GM21447 (cell line): ENCODE measurements around the gene CHAC1.
"Not testable (repeated sequence)": the region's sequence is repeated elsewhere in the genome, so short reads cannot be mapped to it uniquely, and the experiment has no call there.

Experiments used
- ATAC-seq: cut with Tn5 transposase; IDR thresholded peaks from one replicate; pipeline ENCODE4 v1.9.1; 2021; ENCODE audit not compliant: unreplicated experiment

CHAC1 gene

DNA sequence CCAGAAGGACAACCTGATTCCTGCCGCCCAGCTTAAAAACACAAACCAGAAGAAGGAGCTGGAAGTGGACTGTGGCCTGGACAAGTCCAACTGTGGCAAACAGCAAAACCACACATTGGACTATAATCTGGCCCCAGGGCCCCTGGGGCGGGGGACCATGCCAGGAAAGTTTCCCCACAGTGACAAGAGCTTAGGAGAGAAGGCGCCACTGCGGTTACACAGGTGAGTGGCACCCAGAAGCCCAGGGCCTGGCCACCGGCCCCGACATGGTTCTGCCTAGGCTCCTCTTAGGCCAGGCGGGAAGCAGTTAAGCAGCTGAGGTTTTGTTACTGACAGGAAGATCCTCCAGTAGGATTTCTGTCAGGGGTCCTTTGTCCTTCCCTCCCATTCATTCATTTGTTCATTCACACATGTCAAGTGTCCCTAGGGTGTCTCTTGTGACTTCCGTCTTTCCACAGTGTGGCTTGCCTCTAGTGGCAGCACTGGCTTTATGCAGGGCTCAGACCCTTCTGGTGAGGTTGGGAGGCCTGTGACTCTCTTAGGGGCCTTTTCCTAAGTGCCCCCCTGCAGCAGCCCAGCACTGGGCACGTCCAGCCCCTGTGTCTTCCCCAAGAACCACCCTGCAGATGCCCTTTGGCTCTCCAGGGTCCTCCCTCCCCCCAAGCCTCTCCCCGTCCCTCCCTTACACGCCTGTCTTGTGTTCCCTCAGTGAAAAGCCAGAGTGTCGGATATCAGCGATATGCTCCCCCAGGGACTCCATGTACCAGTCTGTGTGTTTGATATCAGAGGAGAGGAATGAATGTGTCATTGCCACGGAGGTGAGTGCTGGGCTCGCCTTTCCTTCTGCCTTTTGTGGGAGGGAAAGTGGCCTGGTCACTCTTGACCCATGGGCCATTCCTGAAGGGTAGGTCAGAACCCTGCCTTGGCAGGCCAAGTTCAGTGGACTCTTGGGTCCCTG is 16.3 kb upstream of the CHAC1 start:
- ATAC-seq, result no peak

DNA sequence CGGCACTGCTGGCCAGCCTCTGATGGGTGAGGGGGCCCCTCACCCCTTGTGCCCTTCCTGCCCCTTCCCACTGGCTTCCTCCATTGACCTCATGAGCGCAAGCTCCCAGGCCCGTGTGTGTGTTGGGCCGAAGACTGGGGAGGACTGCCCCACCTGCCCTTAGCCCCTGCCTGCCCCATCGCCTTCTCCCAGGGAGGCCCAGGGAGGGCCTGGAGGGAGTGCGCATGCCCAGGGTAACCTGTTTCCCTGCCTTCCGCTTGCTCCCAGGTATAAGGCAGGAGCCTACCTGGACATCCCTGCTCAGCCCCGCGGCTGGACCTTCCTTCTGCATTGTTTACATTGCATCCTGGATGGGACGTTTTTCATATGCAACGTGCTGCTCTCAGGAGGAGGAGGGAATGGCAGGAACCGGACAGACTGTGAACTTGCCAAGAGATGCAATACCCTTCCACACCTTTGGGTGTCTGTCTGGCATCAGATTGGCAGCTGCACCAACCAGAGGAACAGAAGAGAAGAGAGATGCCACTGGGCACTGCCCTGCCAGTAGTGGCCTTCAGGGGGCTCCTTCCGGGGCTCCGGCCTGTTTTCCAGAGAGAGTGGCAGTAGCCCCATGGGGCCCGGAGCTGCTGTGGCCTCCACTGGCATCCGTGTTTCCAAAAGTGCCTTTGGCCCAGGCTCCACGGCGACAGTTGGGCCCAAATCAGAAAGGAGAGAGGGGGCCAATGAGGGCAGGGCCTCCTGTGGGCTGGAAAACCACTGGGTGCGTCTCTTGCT is 15.3 kb upstream of the CHAC1 start:
- ATAC-seq, result no peak

DNA sequence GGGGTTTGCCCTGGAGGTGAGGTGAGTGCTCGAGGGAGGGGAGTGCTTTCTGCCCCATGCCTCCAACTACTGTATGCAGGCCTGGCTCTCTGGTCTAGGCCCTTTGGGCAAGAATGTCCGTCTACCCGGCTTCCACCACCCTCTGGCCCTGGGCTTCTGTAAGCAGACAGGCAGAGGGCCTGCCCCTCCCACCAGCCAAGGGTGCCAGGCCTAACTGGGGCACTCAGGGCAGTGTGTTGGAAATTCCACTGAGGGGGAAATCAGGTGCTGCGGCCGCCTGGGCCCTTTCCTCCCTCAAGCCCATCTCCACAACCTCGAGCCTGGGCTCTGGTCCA is 14.8 kb upstream of the CHAC1 start:
- no peak for ATAC-seq

DNA sequence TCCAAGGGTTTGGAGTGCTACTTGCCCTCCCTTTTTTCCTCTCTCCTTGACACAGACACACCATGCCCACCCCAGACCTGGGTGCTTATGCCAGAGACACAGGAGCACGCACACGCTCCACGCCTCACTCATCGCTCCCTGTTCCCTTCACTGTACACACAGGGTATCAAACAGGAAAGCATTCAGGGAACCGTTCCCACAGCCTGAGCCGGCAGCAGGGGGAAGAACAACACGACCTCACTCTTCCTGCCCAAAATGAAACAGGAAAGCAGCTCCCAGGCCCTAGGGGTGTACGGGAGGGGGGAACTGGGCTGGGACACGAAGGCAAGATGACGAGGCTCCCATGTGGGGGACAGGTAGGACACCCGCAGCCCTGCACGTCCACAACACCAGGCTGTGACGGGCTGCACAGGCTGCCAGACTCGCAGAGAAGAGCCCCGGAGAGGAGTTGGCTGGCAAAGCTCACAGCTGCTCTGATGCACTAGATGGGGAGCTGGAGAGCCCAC is 12.9 kb upstream of the CHAC1 start:
- ATAC-seq, result no peak

DNA sequence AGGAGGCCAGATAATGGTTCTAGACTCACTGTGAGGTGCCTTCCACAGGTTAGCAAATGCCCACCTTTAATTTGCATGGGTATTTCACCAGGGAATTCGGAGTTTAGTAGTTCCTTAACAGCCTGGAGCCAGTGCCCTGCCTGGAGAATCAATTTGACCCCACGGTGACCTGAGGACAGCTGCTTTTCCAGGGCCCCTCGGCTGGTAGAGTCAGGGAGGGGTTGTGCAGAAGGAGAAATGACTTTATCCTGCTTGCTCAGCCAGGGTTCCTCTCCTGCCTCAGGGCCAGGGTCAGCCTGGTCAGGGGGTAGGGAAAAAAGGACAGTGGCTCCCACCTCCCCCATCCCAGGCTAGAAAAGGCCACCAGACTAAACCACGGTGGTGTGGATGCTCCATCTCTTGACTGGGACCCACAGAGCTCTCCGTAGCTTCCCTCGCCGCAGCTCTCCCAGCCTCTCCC is 12.2 kb upstream of the CHAC1 start:
- no peak for ATAC-seq

DNA sequence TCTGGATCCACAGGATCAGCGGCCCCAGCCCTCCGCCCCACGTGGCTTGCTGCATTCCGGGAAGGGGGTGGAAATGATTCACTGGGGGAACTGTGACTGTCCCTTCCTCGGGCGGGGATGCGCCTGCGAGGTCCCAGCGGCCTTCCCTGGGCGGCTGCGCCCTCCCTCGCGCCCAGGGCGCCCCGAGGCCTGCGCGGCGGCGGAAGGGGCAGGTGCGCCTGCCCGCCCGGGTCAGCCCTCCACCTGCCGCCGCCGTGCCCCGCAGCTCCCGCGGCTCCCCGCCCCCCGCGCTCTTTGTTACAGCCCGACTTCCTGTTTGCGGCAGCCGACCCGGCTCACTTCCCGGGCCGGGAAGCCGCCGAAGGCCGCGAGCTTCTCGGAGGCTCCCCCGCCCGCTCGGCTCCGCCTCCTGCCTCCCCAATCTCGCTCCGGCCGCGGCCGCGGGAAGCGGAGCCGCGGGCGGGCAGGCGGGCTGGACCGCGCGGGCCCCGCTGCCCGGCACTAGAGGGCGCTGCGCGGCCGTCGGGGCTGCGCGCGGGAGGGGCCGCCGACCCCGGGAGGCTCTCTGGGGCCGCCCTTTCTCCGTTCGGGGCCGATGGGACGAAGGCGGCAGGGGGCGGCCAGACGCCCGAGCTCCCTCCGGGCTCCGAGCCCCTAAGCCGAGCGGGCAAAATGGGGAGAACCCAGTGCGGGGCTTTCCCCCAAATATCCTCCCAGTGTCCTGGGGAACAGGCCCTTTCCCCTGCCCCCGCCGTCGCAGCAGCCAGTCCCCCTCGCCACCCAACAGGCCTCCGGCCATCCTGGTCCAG is 11.5 kb upstream of the CHAC1 start:
- peak; percentile 52 for ATAC-seq

DNA sequence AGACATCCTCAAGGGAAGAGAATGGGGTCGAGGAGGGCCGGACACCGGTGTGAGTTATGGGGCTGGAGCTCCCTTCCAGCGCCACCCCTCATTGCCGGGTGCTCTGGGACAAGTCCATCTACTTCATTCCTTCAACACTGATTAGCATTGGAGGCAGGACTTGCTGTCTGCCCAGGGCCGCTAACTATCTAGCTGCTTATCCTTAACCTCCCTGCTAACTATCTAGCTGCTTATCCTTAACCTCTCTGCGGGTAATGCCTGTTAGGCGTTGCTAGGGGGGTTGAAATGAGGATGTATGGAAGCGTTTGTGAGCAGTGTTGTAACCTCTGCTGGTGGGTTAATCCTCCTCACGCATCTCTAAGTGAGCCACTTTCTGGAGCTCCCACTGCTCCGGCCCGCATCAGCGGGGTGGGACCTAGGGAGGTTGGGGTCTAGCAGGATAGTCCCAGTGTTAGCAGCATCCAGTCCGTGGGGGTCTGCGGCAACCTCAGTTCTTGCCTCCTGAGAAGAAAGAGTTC is 10.9 kb upstream of the CHAC1 start:
- ATAC-seq, result no peak

DNA sequence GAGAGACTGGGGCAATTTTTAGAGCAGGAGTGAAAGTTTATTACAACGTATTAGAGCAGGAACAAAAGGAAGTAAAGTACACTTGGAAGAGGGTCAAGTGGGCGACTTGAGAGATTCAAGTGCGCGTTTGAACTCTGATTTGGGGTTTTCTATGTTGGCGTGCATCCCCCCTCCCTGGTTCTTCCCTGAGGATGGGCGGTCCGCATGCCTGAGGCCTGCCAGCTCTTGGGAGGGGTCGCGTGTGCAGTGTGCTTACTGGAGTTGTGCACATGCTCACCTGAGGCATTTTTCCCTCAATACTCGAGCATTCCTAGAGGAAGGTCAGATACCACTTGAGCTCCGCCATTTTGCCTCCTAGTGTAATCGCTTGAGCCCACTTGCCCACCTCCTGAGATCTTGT is 10.4 kb upstream of the CHAC1 start:
- no peak for ATAC-seq

DNA sequence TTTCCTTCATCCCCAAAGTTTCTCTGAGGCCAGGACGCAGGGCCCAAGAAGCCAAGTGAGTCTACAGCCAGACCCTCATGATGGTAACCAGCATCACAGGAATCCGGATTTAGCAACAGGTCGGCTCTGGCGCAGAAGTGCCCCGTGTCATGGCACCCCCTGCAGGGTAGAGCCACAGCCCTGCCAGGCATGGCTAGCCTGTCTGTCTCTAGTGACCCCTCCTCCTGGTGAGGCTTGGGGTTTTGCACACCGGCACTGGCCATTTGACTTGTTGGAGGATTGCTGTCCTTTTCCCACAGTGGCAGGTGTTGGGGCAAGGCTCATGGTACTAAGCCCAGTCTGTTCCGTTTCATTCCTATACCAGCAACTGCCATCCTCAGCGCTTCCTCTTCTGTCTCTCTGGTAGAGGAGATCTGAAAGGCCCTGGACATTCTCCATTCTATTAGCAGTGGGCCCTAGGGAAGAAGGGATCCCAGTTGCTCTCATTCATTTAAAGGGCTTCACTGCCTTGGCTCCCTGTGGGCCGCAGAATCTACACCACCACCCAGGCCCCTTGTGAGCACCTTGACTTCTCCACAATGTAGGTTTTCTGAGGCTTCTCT is 9.4 kb upstream of the CHAC1 start:
- ATAC-seq, result no peak

DNA sequence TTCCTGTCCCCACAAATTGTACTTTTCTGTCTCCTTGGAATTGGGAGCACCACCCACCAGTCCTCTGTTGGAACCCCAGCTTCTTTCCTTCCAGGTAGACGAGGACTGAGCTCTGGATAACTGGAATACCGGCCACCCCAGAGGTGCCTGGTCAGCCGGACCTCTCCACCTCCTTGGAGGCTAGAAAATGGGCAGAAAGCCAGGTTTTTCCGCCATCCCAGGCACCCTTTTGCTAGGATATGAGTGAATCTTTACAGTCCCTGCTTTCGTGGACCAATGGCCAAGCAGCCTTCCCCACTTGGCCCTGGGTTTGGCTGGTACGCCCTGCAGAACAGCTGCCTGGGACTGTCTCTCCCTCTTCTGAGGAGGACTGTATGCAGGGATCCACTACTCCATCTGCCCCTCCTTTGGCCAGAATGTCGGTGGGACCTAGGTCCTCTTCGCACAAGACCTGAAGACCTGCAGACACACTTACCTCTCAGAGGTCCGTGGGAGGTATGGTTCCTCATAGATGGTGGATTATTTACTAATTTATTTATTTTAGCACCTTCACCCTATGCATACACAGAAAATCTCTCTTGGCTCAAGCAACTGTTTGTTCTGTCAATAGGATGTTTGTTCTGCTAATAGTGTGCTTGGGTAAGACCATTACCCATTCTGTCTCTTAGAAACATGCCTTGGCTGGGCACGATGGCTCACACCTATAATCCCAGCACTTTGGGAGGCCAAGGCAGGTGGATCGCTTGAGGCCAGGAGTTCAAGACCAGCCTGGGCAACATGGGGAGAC is 8.6 kb upstream of the CHAC1 start:
- no peak for ATAC-seq

DNA sequence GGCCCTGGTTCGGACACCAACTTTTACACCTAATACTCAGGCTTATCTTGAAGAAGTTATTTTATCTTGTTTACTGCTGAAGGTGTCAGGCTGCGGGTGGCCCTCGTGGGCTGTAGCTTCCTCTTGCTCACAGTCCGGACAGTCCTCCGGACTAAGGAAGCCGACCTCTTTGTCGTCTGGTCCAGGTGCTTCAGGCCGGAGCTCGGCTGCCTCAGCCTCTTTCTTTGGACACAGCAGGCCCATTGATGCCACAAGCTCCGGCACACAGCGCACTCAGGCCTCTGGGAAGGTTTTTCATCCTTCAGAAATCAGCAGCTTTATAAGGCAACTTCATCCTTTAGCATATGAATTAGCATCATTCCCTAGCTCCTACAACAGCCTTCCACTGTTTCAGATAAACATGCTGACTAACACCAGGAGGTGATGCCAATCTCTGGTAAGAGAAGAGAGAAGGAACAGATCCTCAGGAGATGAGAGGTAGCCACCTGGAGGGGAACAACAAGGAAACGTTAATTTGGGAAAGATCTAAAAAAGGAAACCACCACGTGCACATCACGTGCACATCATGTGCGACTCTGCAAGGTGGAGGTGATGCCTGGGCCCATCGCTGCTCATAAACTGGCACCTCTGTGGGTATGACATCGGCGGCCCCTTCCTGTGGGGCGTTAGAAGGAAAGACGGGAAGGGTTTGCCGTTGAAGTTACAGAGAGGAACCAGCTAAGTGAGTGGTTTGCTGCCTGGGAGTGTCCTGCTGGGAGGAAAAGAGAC is 4.4 kb upstream of the CHAC1 start:
- no peak for ATAC-seq

DNA sequence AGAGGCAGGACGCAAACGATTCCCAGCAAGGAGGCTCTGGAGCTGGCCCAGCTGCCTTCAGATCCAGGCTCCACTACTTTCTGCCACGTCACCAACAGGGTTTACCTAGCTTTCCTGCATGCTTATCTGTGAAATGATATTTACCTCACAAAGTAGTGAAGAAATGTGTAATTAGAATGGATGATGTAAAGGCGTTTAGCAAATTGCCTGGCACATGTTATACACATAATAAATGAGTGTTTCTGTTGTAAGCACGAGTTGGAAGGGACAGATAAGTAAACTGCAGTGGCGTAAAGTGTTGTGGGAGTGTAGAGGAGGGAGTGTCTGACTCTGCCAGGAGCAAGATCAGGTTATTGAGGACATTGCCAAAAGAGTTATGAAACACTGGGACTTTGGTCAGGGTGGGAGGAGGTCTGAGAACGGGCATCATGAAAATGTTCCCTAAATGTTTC is 3.5 kb upstream of the CHAC1 start:
- no peak for ATAC-seq

DNA sequence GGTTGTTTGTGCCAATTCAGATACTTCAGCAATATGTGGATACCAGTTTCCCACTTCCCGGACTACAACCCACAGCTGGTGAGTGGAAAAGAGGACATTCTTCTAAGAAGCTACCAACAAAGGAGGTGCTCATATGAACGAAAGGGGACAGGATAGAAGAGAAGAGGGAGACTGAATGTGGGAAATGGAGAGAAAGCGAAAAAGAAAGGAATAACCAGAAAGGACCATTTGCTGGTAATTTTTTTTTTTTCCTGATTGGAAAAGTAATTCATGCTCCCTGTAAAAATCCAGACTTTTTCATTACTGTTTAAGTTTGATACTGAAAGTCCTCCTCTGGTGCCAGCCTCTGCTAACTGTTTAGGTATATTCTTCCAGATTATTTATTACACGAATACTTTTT is 1.5 kb upstream of the CHAC1 start:
- no peak for ATAC-seq

DNA sequence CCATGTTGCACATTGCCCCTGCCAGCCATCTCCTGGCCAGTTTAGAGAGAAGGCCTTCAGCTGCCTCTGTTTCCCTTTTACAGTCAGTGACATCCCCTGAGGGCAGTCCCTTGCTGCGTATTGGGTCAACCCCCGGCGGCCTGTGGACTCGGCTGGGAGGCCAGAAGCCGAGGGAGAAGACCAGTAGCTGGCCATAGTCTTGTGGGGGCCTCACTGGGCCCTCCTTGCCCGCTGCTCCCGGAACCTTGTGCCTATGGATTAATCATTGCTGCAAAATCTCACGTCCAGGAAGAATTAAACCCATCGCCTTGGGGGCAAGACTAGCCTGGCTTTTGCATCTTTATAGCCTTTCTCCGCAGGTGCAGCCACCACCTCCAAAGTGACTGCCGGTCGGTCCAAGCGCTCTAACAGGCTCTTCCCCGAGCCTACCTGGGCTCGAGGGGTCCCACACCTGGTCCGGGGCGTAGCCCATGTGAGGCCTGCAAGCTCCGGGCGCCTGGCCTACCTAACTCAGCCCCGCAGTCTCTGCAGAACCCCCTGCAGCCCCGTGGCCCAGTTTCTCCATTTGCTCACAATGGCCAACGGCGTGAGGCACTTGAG is 870 bp upstream of the CHAC1 start:
- ATAC-seq, result no peak

DNA sequence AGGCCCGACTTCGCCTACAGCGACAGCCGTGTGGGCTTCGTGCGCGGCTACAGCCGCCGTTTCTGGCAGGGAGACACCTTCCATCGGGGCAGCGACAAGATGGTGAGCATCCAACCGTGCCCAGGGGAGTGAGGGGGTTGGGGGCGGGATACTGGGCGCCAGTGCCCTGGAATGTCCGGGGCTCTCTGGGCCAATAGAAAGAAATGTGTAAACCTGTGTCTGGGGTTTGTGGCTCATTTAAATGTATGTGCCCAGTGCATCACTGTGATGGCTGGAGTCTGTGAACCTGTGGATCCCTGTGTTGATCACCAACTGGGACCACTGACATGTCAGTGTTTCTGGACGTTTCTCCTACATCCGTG is 423 bp downstream of the CHAC1 start:
- peak; percentile 6 for ATAC-seq

DNA sequence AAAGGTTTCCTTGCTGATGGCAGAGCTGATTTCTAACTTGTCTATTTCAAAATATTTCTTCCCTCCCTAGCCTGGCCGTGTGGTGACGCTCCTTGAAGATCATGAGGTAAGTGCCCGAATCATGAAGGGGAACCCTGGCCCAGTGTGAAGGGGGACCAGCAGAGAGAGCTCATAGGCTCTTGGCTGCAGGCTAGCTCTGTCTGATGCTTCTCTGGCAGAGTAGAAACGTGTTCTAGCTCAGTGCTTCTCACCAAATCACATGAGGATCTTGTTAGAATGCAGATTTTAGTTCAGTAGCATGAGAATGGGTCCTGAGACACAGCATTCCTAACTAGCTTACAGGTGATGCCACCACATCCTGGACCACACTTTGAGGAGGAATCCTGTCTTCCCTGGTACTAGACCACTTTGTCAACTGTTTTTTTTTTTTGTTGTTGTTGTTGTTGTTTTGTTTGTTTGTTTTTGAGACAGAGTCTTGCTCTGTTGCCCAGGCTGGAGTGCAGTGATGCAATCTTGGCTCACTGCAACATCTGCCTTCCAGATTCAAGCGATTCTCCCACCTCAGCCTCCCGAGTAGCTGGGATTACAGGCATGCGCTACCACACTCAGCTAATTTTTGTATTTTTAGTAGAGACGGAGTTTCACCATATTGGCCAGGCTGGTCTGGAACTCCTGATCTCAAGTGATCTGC is 1.0 kb downstream of the CHAC1 start:
- ATAC-seq, result not testable (repeated sequence)

DNA sequence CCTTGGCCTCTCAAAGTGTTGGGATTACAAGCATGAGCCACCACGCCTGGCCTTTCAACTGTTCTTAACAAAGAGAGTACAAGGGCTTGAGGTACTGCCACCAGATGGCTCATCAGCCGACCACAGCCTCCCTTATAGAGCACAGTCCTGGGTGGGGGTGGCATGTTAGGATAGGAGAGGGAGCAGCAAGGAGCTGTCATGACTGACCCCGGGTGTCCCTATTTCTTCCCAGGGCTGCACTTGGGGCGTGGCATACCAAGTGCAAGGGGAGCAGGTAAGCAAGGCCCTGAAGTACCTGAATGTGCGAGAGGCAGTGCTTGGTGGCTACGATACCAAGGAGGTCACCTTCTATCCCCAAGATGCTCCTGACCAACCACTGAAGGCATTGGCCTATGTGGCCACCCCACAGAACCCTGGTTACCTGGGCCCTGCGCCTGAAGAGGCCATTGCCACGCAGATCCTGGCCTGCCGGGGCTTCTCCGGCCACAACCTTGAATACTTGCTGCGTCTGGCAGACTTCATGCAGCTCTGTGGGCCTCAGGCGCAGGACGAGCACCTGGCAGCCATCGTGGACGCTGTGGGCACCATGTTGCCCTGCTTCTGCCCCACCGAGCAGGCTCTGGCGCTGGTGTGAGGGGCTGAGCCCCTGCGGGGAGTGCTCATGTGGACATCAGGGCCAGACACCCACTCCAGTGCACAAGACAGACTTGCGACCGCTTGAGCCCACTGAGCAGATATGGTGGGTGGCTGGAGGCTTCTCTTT is 2.1 kb downstream of the CHAC1 start:
- no peak for ATAC-seq
